ENCODE measurements around the gene DNLZ.

GRCh38 chr9:136399176-136400037 is 35.9 kb upstream of the DNLZ start:
- TF ChIP-seq ZNF274 (IDR thresholded peaks at IDR 0.05; ENCODE audit: low read depth, low read length) (no peak), YY1 (IDR thresholded peaks at IDR 0.05; ENCODE audit: insufficient read depth, insufficient read length) (no peak), SUZ12 (IDR thresholded peaks at IDR 0.05; ENCODE audit: extremely low read depth, insufficient read depth, insufficient read length) (no peak)
